NCI-H82 treated with DMSO at 0.1 percent for 48 hours (cell line): ENCODE data around the gene PRKCH.
"Not testable (repeated sequence)": the region's sequence is repeated elsewhere in the genome, so short reads cannot be mapped to it uniquely, and the experiment has no call there.

ENCODE experiments used
- DNase-seq: peaks from one replicate; lab custom pipeline; 2025; ENCODE audit not compliant: unreplicated experiment; lab: John Stamatoyannopoulos, UW

The PRKCH gene

GRCh38 chr14:61453103-61453767 is 131.9 kb downstream of the PRKCH start:
- no peak for DNase-seq

GRCh38 chr14:61454545-61454944 is 133.2 kb downstream of the PRKCH start:
- DNase-seq, result no peak

GRCh38 chr14:61455351-61455750 is 134.0 kb downstream of the PRKCH start:
- no peak for DNase-seq

GRCh38 chr14:61456720-61457119 is 135.3 kb downstream of the PRKCH start:
- peak; percentile 23 for DNase-seq

- DNase-seq, result no peak
These were observed 137.4 kb downstream of the PRKCH start for GRCh38 chr14:61458766-61459165.

GRCh38 chr14:61459229-61459628 is 137.8 kb downstream of the PRKCH start:
- no peak for DNase-seq

GRCh38 chr14:61460063-61460462 is 138.7 kb downstream of the PRKCH start:
- no peak for DNase-seq

- DNase-seq, result no peak
These were observed 139.6 kb downstream of the PRKCH start for GRCh38 chr14:61460718-61461611.

GRCh38 chr14:61461808-61462275 is 140.5 kb downstream of the PRKCH start:
- peak; percentile 20 for DNase-seq

GRCh38 chr14:61462566-61463193 is 141.3 kb downstream of the PRKCH start:
- peak; percentile 77 for DNase-seq

- no peak for DNase-seq
These were observed 142.4 kb downstream of the PRKCH start for GRCh38 chr14:61463664-61464285.

GRCh38 chr14:61464539-61465320 is 143.4 kb downstream of the PRKCH start:
- not testable (repeated sequence) for DNase-seq

GRCh38 chr14:61466249-61466904 is 145.0 kb downstream of the PRKCH start:
- DNase-seq, result no peak

GRCh38 chr14:61466905-61467280 is 145.5 kb downstream of the PRKCH start:
- DNase-seq, result no peak

- DNase-seq, result no peak
These were observed 145.9 kb downstream of the PRKCH start for GRCh38 chr14:61467296-61467695.

GRCh38 chr14:61468063-61468825 is 146.9 kb downstream of the PRKCH start:
- no peak for DNase-seq

GRCh38 chr14:61469781-61470180 is 148.4 kb downstream of the PRKCH start:
- no peak for DNase-seq

- DNase-seq, result no peak
These were observed 149.0 kb downstream of the PRKCH start for GRCh38 chr14:61470261-61470960.

- DNase-seq, result no peak
These were observed 149.5 kb downstream of the PRKCH start for GRCh38 chr14:61470961-61471293.
